ENCODE data around the gene DNAJA1.

- TF ChIP-seq CTCF (IDR thresholded peaks at IDR 0.05) (no peak), POLR2A (IDR thresholded peaks at IDR 0.05) (no peak)
These were observed 40.3 kb downstream of the DNAJA1 start for GRCh38 chr9:33065157-33066076.
